IPS-15b (cell line): ENCODE measurements around the gene CMYA5.

ENCODE experiments used
- H3K27me3 ChIP-seq: one replicate; pipeline ENCODE4 v1.6.1; 2013; ENCODE audit warnings: low read length; ENCODE audit not compliant: control insufficient read depth, insufficient read depth
- H3K36me3 ChIP-seq: one replicate; pipeline ENCODE4 v1.6.1; 2013; ENCODE audit warnings: low read length; ENCODE audit not compliant: control insufficient read depth, insufficient read depth
- H3K4me1 ChIP-seq: one replicate; pipeline ENCODE4 v1.6.1; 2013; ENCODE audit warnings: mild to moderate bottlenecking, low read length; ENCODE audit not compliant: control insufficient read depth, insufficient read depth
- H3K4me3 ChIP-seq: one replicate; pipeline ENCODE4 v1.5.1; 2013; ENCODE audit warnings: low read depth, low read length
- H3K9ac ChIP-seq: one replicate; pipeline ENCODE4 v1.6.1; 2013; ENCODE audit warnings: low read depth, mild to moderate bottlenecking, low read length
- H3K9me3 ChIP-seq: one replicate; pipeline ENCODE4 v1.6.1; 2013; ENCODE audit warnings: mild to moderate bottlenecking, low read length; ENCODE audit not compliant: control insufficient read depth, insufficient read depth

The CMYA5 gene

GRCh38 chr5:79844571-79844970 is 154.9 kb downstream of the CMYA5 start:
- Histone ChIP-seq H3K27me3 (no peaks in the 10 kb centered on the region), H3K9me3 (no peaks in the 10 kb centered on the region), H3K4me1 (peaks cover 3% of the 10 kb centered on the region), H3K9ac (no peak overlapping the region), H3K36me3 (no peaks in the 10 kb centered on the region), H3K4me3 (no peak overlapping the region)

- no peak overlapping the region for H3K9ac ChIP-seq
- H3K4me3 ChIP-seq, result no peak overlapping the region
- peaks cover 3% of the 10 kb centered on the region for H3K4me1 ChIP-seq
- no peaks in the 10 kb centered on the region for H3K27me3 ChIP-seq
- H3K9me3 ChIP-seq, result no peaks in the 10 kb centered on the region
- no peaks in the 10 kb centered on the region for H3K36me3 ChIP-seq
Measured at GRCh38 chr5:79845448-79846197, 156.0 kb downstream of the CMYA5 start.

- Histone ChIP-seq H3K4me1 (no peaks in the 10 kb centered on the region), H3K9me3 (no peaks in the 10 kb centered on the region), H3K4me3 (no peak overlapping the region), H3K27me3 (no peaks in the 10 kb centered on the region), H3K9ac (no peak overlapping the region), H3K36me3 (no peaks in the 10 kb centered on the region)
Measured at GRCh38 chr5:79846198-79846521, 156.5 kb downstream of the CMYA5 start.

- no peaks in the 10 kb centered on the region for H3K36me3 ChIP-seq
- no peaks in the 10 kb centered on the region for H3K9me3 ChIP-seq
- no peak overlapping the region for H3K9ac ChIP-seq
- H3K4me1 ChIP-seq, result no peaks in the 10 kb centered on the region
- no peak overlapping the region for H3K4me3 ChIP-seq
- no peaks in the 10 kb centered on the region for H3K27me3 ChIP-seq
Measured at GRCh38 chr5:79847561-79847960, 157.9 kb downstream of the CMYA5 start.

- Histone ChIP-seq H3K9ac (no peak overlapping the region), H3K4me1 (no peaks in the 10 kb centered on the region), H3K9me3 (no peaks in the 10 kb centered on the region), H3K27me3 (no peaks in the 10 kb centered on the region), H3K36me3 (no peaks in the 10 kb centered on the region), H3K4me3 (no peak overlapping the region)
Measured at GRCh38 chr5:79849061-79849460, 159.4 kb downstream of the CMYA5 start.
